HS-27A (cell line): ENCODE data around the gene SLC6A16.
"Not testable (repeated sequence)": the region's sequence is repeated elsewhere in the genome, so short reads cannot be mapped to it uniquely, and the experiment has no call there.

Source experiments
- DNase-seq: peaks from one replicate; pipeline ENCODE4 v3.0.0-alpha.2; 2012; ENCODE audit warnings: low read depth, missing footprints

SLC6A16 gene

DNA sequence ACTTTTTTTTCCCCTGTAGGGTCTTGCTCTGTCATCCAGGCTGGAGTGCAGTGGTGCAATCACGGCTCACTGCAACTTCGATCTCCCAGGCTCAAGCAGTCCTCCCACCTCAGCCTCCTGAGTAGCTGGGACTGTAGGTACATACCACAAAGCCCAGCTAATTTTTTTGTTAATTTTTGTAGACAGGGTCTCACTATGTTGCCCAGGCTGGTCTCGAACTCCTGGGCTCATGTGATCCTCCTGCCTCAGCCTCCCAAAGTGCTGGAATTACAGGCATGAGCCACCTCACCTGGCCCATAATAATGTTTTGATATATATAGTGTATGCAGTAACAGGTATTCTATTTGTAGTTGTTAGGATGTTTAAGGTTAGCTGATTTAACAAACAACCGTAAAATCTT, 6.2 kb upstream of the SLC6A16 start:
- not testable (repeated sequence) for DNase-seq

DNA sequence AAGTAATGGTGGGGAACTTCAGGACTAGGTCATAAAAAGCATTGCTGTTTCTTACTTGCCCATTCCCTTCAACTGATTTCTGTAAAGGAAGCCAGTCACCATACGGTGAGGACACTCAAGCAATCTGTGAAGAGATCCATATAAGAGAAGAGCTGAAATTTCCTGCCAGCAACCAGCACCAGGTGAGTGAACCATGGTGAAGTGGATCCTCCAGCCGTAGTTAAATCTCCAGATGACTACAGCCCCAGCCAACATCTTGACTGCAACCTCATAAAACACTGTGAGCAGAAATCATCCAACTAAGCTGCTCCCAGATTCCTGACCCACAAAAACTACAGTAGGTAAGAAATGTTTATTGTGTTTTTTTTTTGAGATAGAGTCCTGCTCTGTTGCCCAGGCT, 3.8 kb upstream of the SLC6A16 start:
- no peak for DNase-seq

DNA sequence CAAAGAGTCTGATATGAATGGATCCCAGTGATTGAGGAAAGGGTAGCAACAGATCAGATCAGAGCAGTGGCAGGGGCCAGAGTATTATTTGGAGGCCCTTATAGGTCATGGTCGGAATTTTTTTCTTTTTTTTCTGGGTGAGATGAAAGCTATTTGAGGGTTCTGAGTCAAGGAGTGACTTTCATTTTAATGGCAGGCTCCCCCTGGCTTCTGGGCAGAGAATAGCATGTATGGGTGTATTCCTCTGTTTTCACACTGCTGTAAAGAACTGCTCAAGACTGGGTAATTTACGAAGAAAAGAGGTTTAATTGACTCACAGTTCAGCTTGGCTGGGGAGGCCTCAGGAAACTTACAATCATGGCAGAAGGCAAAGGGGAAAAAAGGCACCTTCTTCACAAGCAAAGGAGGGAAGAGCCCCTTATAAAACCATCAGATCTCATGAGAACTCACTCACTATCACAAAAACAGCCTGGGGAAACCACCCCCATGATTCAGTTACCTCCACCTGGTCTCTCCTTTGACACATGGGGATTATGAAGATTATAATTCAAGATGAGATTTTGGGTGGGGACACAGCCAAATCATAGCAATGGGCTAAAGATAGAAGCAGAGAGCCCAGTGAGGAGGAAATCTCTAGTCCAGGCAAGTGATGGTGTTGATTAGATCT, 3.0 kb upstream of the SLC6A16 start:
- DNase-seq, result peak; percentile 22

DNA sequence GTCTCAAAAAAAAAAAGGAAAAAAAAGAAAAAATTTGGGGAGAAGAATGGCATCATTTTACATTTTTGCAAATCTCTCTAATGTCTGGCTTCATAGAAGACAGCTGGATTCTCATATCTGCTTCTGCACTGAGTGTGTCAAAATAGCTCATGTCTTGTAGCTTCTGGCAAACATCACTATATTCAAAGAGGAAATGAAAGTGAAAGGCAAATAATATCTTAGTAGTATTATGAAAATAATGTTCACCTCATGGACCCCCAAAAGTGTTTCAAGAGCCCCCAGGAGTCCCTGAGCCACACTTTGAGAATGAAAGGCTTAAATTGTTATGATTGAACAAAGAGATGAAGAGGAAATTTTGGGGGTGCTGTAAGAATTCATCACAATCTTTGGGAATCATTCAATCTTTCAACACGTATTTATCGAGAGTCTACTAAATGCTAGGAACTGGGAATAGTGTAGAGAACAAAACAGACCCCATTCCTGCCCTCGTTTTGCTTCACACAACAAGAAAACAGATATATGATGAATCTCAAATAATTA, 1.2 kb upstream of the SLC6A16 start:
- DNase-seq, result no peak

DNA sequence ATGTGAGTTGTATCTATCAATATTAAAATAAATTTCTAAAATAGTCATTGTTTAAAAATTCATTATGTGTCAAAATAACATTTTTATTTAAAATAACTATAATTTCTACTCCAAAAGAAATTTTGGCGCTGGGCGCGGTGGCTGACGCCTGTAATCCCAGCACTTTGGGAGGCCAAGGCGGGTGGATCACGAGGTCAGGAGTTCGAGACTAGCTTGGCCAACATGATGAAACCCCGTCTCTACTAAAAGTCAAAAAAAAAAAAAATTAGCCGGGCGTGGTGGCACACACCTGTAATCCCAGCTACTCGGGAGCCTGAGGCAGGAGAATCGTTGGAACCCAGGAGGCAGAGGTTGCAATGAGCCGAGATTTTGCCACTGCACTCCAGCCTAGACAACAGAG, 765 bp upstream of the SLC6A16 start:
- DNase-seq, result not testable (repeated sequence)

DNA sequence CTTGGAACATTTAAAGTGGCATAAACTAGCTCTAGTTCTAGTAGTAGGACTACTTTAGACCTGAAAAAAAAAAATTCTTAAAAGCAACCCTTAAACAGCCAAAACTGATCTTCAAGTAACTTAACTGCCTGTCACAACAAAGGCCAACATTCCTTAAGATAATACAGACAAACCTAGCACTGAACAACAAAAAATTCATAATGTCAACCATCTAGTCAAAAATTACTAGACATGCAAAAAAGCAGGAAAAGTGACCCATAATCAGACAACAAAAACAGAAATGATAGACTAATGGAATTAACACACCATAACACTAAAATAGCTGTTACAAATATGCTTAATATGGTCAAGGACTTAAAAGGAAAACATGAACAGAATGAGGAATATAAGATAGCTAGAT, 6.7 kb downstream of the SLC6A16 start:
- no peak for DNase-seq

DNA sequence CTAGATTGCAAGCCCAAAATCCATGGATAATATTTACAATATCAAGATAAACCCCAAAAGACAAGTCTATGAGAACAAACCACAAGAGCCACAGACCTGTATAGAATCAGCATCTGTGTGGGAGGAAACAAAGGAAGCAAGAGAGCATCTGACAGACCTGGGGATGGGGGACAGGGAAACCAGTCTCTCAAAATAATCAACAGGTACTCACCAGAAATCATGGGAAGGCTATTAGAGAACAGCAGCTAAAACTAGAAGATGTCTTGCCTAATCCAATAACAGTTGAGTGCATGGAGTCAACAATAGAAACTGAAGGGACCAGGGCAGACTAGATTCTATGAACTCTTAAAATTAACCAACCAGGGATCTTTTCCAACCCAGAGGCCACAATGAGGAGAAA, 8.7 kb downstream of the SLC6A16 start:
- DNase-seq, result no peak

DNA sequence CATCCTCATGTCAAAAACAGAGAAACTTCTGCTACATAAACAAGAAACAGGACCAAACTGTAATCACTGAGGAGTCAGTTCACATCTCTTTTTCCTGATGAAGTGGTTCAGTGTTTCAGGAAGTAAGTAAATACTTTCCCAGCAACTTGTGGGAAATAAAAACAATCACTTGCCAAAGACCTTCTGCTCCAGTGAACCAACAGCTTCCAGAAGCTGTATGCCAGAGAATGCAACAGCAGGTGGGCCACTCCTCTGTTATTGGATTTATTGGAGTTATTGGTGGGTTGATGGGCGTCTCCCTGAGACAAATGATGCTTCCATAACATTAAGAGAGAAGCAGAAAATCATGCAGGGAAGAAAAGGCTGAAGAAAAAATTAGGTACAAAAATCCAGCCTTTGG, 9.9 kb downstream of the SLC6A16 start:
- DNase-seq, result no peak

DNA sequence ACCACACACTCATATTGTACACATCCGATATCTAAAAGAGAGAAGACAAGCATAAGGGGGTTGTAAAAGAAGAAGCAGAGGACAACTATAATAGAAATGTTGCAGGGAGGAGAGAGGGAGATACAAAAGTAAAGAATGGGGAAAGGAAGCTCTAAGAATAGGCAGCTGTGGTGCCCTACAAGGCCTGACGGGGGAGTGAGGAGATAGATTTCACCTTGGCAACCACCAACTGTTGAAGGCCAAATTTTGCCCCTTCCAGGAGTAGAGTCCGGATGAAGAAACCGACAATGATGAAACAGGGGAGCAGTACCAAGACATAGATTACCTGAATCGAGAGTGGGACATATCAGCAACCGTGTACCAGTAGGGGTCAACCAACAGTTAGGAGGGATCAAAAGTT, 15.9 kb downstream of the SLC6A16 start:
- DNase-seq, result no peak

DNA sequence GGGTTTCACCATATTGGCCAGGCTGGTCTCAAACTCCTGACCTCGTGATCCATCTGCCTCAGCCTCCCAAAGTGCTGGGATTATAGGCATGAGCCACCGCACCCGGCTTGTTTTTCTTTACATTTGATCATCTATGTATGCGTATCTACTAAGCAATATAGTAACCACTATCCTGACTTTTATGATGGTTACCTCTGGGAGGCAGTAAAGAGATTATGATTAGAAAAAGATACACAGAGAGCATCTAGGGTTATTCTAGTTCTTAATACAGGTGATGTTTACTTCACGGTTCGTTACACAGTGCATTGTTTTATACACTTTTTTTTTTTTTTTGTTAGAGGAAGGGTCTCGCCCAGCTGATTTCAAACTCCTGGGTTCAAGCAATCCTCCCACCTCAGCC, 18.3 kb downstream of the SLC6A16 start:
- not testable (repeated sequence) for DNase-seq

DNA sequence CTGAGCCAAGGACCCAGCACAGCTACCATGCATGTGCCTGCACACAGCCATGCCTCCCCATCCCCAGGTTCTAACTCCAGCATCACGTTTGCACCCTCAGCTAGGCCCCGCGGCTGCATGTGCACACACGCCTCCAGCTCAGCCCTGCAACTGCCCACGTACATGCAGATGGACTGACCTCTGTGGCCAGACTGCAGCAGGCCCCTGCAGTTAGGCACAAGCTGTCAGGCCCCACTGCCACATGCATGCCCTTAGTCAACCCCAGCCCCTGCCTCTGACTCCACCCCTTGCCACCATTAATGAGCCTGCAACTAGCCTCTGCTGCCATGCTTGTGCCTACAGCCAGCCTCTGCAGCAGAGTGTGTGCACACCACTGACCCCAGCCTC, 23.1 kb downstream of the SLC6A16 start:
- no peak for DNase-seq

DNA sequence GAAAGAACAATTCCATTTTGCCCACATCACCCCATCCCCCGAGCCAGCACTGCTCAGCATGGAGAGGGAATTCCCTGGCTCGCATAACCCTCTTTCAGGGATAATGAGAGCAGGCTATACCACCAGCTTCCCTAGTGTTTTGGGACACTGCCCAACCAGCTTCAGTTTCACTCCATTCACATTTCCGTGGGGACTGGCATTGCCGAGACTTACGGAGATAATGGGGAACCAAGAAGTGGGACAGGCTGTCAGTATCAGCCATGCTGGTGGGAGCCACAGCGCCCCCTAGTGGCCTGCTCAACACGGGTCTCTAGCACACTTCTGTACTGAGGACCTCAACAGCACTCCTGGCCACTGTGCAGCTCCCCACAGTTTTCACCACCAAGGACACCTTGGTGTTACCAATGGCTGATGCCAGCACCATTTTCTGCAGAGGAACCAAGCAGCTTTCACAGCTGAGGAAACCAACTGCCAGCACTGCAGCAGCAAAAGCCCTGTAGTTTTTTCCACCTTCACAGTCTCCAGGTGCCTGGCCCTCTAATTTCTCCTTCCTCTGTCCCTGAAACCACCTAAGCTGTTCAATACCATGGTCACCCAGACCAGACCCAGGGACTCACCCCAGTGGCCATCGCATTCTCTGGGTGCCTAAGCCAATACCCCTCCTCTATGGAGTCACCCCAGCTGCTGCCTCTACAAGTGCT, 23.7 kb downstream of the SLC6A16 start:
- DNase-seq, result peak; percentile 43

DNA sequence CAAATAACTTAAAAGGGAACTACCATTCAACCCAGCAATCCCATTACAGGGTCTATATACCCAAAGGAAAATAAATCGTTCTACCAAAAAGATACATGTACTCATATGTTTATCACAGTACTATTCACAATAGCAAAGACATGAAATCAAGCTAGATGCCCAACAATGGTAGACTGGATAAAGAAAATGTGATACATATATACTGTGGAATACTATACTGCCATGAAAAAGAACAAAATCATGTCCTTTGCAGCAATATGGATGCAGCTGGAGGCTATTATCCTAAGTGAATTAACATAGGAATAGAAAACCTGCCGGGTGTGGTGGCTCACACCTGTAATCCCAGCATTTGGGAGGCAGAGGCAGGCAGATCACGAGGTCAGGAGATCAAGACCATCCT, 26.3 kb downstream of the SLC6A16 start:
- DNase-seq, result not testable (repeated sequence)

DNA sequence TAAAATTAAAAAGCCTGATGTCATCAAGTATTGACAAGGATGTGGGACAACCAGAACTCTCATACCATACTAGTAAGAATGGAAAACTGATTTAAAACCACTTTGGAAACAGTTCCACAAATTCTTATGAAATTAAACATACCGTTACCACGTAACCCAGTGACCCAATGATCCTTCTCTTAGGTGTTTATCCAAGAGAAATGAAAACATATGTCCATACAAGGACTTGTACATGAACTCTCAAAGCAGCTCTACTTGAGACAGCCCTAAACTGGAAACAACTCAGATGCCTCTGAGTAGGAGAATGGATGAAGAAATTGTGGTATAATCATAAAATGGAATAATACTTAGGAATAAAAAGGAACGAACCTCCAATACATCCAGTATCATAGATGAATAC, 27.6 kb downstream of the SLC6A16 start:
- no peak for DNase-seq

DNA sequence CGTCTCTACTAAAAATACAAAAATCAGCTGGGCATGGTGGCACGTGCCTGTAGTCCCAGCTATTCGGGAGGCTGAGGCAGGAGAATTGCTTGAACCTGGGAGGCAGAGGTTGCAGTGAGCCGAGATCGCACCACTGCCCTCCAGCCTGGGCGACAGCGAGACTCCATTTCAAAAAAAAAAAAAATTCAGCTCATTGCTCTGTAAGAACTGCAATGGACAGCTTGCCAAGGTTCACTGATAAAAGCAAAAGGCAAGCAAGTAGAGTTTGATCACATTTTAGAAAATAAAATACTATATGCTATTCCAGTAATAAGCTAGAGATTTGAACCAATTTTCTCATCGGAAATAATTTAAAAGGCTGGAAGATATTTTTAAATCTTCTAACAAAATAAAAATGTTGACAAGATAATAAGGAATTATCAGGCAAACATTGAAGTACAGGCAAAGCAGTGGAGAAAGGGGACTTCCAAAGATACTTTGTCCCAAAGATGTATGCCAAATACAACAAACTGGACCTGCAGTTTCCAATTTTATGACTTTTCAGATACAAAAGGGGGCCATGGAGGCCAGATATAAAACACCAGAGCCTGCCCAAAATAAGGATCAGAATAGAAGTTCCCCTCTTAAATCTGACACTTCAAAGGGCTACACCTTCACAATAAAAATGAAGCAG, 29.6 kb downstream of the SLC6A16 start:
- no peak for DNase-seq

DNA sequence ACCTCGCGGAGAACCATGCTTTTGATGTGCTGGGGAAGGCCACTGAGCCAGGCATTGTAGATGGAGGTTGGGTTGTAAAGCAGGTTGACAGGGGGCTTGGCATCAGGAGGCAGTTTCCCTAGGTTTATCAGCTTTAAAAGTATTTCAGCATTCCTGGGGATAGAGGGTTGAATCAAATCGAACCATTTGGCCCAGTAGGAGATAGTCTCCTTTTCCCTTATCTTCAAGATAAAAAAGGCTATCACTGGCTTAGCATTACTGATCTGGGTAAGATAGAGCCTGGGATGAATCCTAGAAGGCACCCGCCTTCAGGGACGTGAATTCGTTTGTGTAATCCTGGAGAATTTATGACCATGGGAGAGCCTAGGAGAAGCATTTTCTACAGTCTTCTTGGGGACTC, 30.6 kb downstream of the SLC6A16 start:
- DNase-seq, result no peak

DNA sequence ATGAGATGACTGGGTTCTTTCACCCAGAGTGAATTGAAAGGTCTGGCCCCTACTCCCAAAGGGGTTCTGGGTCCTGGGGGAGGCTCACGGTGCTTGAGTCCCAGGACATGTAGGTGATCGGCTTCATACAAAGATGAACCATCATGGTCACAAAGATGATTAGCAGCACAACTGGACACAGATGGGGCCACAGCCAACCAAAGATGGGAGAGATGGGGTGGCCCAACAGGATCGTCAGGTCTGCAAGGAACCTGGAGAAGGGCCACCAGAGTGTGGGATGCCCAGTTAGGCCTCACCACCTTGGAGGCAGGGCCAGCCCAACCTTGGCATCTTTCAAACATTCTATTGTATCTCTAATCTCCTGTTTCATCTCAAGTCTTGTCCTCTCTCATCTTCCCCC, 34.5 kb downstream of the SLC6A16 start:
- DNase-seq, result no peak

DNA sequence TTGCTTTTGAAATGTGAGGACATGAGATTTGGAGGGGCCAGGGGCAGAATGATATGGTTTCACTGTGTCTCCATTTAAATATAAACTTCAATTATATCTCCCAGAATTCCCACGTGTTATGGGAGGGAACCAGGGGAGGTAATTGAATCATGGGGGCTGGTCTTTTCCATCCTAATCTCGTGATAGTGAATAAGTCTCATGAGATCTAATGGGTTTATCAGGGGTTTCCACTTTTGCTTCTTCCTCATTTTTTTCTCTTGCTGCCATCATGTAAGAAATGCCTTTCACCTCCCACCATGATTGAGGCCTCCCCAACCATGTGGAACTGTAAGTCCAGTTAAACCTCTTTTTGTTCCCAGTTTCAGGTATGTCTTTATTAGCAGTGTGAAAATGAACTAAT, 35.7 kb downstream of the SLC6A16 start:
- not testable (repeated sequence) for DNase-seq

DNA sequence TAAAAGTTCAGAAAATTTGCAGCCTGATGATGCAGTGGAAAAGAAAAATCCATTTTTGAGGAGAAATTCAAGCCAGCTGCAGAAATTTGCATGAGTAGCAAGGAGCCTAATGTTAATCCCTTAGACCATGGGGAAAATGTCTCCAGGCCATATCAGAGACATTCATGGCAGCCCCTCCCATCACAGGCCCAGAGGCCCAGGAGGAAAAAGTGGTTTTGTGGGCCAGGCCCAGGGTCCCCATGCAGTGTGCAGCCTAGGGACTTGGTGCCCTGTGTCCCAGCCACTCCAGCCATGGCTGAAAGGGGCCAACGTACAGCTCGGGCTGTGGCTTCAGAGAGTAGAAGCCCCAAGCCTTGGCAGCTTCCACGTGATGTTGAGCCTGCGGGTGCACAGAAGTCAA, 36.8 kb downstream of the SLC6A16 start:
- DNase-seq, result not testable (repeated sequence)

DNA sequence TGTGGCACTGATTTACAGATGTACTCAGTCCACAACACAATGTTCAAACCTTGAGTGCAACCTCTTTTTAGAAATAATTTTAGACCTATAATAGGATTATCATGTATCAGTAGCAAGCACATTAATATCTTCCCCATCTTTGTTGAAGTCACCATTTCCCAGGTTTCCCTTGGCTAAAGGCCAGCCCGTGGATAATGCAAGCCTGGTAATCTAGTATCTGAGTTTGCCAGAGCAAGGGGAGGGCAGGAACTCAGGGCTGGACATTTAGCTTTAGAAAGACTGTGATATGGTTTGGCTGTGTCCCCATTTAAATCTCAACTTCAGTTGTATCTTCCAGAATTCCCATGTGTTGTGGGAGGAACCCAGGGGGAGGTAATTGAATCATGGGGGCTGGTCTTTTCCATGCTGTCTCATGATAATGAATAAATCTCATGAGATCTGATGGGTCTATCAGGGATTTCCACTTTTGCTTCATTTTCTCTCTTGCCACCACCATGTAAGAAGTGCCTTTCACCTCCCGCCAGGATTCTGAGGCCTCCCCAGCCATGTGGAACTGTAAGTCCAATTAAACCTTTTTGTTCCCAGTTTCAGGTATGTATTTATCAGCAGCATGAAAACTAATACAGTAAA, 37.7 kb downstream of the SLC6A16 start:
- DNase-seq, result no peak

DNA sequence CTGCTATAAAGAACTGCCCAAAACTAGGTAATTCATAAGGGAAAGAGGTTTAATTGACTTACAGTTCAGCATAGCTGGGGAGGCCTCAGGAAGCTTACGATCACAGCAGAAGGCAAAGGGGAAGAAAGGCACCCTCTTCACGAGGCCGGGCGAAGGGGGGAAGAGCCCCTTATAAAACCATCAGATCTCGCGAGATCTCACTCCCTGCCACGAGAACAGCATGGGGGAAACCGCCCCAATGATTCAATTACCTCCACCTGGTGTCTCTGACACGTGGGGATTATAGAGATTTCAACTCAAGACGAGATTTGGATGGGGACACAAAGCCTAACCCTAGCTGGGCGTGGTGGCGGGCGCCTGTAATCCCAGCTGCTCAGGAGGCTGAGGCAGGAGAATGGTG, 42.8 kb downstream of the SLC6A16 start:
- no peak for DNase-seq

DNA sequence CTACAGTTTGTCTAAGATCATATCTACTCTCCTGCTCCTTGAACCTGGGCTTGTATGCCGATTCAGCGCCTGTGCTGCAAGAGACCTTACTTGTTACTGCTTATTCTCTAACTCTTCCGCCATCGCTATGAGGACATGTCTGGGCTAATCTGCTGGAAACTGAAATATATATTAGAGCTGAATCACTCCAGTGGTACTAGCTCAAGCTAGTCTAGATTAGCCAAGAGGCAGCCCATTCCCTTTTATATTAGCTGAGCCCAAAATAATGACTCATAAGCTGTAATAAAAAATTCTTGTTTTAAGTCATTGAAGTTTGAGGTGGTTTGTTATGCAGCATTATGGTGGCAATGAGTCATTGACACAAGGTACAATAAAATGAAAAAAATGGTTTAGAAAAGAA, 52.8 kb downstream of the SLC6A16 start:
- DNase-seq, result peak; percentile 8
